ENCODE data around the gene TCERG1L.
"Not testable (repeated sequence)": the region's sequence is repeated elsewhere in the genome, so short reads cannot be mapped to it uniquely, and the experiment has no call there.

DNA sequence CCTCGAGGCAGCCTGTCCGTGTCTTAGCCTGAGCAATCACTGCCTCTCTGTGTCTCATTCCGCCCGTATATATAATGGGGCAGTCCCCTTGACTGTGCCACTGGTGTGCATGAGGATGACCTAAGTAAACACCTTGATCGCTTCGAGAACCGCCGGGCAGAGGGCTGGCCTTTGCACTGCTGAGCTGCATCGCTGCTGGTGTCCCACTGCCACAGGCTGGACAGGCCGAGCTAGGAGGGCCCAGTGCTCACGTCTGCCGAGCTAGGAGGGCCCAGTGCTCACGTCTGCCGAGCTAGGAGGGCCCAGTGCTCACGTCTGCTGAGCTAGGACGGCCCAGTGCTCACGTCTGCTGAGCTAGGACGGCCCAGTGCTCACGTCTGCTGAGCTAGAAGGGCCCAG is 232.6 kb downstream of the TCERG1L start:
- not testable (repeated sequence) for TF ChIP-seq CTCF (IDR thresholded peaks at IDR 0.05); POLR2A (IDR thresholded peaks at IDR 0.05); POLR2AphosphoS5 (IDR thresholded peaks at IDR 0.05; ENCODE audit: insufficient read depth in 1 of 2, low read depth in 1 of 2)
